ENCODE results near the gene SRD5A1. TPM values are rescaled to one million over a fixed set of nuclear protein-coding genes. Genes with fewer than 3 reads are reported as not detected.

Gene SRD5A1
- total RNA-seq, 4 donors from 2014 or later = 9.0 to 79.8 (median 17.0) TPM

DNA sequence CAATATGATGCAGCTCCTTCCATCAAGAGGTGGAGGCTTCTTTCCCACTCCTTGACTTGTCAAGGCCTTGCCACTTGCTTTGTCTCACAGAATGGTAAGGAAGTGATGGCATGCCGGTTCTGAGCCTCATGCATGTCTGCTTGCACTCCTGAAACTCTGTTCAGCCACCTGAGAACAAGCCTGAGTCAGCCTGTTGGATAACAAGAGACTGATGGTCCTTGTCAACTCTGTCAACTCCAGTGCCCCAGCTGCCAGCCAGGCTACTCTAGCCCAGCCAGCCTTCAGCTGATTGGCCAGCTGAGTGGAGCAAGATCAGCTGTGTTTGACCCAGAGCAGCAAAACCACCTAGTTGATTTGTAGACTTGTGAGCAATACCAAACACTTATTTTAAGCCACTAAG is 75.6 kb downstream of the SRD5A1 start:
- Histone ChIP-seq H3K4me1 (peaks cover 4 to 11% (median 8%) of the 10 kb centered on the region in 4 donors), H3K9me3 (no peaks in the 10 kb centered on the region), H3K36me3 (no peaks in the 10 kb centered on the region), H3K4me3 (no peak overlapping the region), H3K27me3 (no peaks in the 10 kb centered on the region), H3K27ac (no peak overlapping the region)
- no peak for DNase-seq
- in situ Hi-C loops (cut with MboI; ENCODE audit: low pct_ligation_motif_present in 1 of 4, low pct_unique_long_range_greater_than_20kb in 1 of 4, low sequenced_read_pairs in 3 of 4) (no loop called here), intact Hi-C loops (cut with DNase I; ENCODE audit: low total_unique reads) (no loop called here)
- WGBS, 2 donors (ENCODE audit: low coverage in 1 of 2) = 70% methylated on average over 1 of the region's 1 CpG; no CpG with 5 or more reads in 1 of the 2 donors
- TF ChIP-seq EP300 (IDR thresholded peaks at IDR 0.05; ENCODE audit: low read depth) (no peak), POLR2AphosphoS5 (IDR thresholded peaks at IDR 0.05) (no peak), POLR2A (IDR thresholded peaks at IDR 0.05) (no peak)
- TF ChIP-seq, protein P1, sequence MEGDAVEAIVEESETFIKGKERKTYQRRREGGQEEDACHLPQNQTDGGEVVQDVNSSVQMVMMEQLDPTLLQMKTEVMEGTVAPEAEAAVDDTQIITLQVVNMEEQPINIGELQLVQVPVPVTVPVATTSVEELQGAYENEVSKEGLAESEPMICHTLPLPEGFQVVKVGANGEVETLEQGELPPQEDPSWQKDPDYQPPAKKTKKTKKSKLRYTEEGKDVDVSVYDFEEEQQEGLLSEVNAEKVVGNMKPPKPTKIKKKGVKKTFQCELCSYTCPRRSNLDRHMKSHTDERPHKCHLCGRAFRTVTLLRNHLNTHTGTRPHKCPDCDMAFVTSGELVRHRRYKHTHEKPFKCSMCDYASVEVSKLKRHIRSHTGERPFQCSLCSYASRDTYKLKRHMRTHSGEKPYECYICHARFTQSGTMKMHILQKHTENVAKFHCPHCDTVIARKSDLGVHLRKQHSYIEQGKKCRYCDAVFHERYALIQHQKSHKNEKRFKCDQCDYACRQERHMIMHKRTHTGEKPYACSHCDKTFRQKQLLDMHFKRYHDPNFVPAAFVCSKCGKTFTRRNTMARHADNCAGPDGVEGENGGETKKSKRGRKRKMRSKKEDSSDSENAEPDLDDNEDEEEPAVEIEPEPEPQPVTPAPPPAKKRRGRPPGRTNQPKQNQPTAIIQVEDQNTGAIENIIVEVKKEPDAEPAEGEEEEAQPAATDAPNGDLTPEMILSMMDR (IDR thresholded peaks at IDR 0.05) = no peak

DNA sequence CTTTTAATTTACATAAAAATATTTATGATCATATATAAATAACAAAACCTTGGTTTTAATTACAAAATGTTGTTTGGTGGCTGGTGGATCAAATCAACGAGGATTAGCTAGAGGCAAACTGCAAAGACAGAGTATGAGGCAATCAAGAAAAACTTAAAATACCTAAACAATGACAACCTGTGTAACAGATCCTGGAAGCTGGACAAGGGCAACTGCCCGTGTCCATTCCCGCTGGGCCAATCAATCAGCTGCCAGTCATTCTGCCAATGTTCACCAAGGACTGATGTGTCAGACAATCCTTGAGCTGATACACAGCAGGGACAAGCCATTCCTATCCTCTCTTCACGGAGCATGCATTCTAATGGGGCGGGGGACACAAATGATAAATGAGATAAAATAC is 76.8 kb downstream of the SRD5A1 start:
- 89 to 90% methylated on average over 5 of the region's 5 CpGs for WGBS, 2 donors (ENCODE audit: low coverage in 1 of 2)
- no peak for DNase-seq
- no peak for TF ChIP-seq POLR2AphosphoS5 (IDR thresholded peaks at IDR 0.05)
- TF ChIP-seq POLR2A (IDR thresholded peaks at IDR 0.05) = no peak
- TF ChIP-seq, protein P1 (IDR thresholded peaks at IDR 0.05) = no peak
- TF ChIP-seq EP300 (IDR thresholded peaks at IDR 0.05; ENCODE audit: low read depth) = no peak
- Histone ChIP-seq H3K4me3 (no peak overlapping the region), H3K27ac (no peak overlapping the region), H3K36me3 (no peaks in the 10 kb centered on the region), H3K4me1 (peaks cover 5 to 11% (median 9%) of the 10 kb centered on the region in 4 donors), H3K9me3 (no peaks in the 10 kb centered on the region), H3K27me3 (no peaks in the 10 kb centered on the region)
- intact Hi-C loops (cut with DNase I; ENCODE audit: low total_unique reads) (loop anchor here (5.0 kb wide), 1 partner anchor 78 kb away; the partner anchor contains the start of genes NSUN2 and SRD5A1), in situ Hi-C loops (cut with MboI; ENCODE audit: low pct_ligation_motif_present in 1 of 4, low pct_unique_long_range_greater_than_20kb in 1 of 4, low sequenced_read_pairs in 3 of 4) (loop anchor here in 1 of 4 donors (10.0 kb wide), 1 partner anchor 75 kb away; the partner anchor contains the start of genes NSUN2 and SRD5A1)

DNA sequence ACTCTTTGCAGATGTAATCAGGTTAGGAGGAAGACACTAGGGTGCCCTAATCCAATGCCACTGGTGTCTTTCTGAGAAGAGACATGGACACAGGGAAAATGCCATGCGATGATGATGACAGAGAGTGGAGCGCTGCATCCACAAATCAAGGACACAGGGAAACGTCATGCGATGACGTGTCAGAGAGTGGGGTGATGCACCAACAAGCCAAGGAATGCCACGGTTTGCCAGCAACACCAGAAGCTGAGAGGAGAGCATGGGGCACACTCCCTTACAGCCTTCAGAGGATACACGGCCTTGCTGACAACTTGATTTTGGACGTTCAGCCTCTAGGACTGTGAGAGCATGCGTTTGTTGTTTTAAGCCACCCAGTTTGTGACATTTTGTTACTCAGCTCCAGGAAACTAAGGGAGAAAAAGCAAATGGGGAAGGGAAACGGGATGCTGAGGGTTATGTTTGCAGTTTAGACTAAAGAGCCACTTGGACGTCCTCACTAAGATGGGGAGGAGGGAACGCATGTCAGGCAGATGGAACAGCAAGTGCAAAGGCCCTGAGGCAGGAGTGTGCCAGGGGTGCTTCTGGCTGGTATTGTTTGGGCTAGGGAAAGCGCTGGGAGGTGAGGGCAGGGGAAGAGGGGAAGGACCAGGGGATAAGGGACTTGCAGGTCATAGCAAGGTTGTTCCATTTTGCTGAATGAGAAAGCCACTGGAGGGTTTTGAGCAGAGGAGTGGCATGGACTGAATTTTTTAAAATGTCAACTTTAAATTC is 77.5 kb downstream of the SRD5A1 start:
- in situ Hi-C loops (cut with MboI; ENCODE audit: low pct_ligation_motif_present in 1 of 4, low pct_unique_long_range_greater_than_20kb in 1 of 4, low sequenced_read_pairs in 3 of 4) (loop anchor here in 1 of 4 donors (10.0 kb wide), 1 partner anchor 76 kb away; the partner anchor contains the start of genes NSUN2 and SRD5A1), intact Hi-C loops (cut with DNase I; ENCODE audit: low total_unique reads) (loop anchor here (5.0 kb wide), 1 partner anchor 78 kb away; the partner anchor contains the start of genes NSUN2 and SRD5A1)
- Histone ChIP-seq H3K4me3 (no peak overlapping the region), H3K27me3 (no peaks in the 10 kb centered on the region), H3K36me3 (no peaks in the 10 kb centered on the region), H3K27ac (no peak overlapping the region), H3K4me1 (peaks cover 11 to 17% (median 15%) of the 10 kb centered on the region in 4 donors), H3K9me3 (no peaks in the 10 kb centered on the region)
- 84 to 85% methylated on average over 10 to 13 of the region's 13 CpGs for WGBS, 2 donors (ENCODE audit: low coverage in 1 of 2)
- TF ChIP-seq, protein P1 (IDR thresholded peaks at IDR 0.05) = no peak
- TF ChIP-seq EP300 (IDR thresholded peaks at IDR 0.05; ENCODE audit: low read depth) = no peak
- no peak for DNase-seq

DNA sequence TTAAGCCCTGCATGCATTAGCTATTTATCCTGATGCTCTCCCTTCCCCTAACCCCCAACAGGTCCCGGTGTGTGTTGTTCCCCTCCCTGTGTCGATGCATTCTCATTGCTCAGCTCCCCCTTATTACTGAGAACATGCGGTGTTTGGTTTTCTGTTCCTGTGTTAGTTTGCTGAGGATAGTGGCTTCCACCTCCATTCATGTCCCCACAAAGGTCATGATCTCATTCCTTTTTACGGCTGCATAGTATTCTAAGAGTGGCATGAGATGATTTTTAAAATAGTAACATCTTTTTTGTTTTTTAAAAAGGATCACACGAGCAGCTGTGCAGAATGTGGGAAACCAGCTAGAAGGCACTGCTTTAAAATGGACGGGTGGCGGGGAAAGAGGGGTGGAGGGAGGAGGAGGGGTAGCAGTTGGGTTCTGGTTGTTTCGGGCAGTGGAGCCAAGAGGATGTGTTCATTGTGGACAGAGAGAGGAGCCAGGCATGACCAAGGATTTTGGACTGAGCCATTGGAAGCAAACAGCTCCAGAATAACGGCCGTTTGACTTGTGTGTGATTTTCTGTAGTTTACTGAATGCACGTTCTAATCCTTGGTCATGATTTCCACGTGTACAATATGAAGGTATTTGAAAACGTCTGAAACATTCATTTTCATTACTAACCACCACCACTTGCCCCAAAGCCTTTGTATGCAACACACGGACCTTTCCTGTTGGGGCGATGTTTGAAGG is 78.3 kb downstream of the SRD5A1 start:
- H3K9me3 ChIP-seq = no peaks in the 10 kb centered on the region
- intact Hi-C loops (cut with DNase I; ENCODE audit: low total_unique reads) = loop anchor here (5.0 kb wide), 1 partner anchor 79 kb away; the partner anchor contains the start of genes NSUN2 and SRD5A1
- no peak for DNase-seq
- WGBS, 2 donors (ENCODE audit: low coverage in 1 of 2) = 44 to 55% methylated on average over 10 to 15 of the region's 15 CpGs
- no peaks in the 10 kb centered on the region for H3K27me3 ChIP-seq
- in situ Hi-C loops (cut with MboI; ENCODE audit: low pct_ligation_motif_present in 1 of 4, low pct_unique_long_range_greater_than_20kb in 1 of 4, low sequenced_read_pairs in 3 of 4) = loop anchor here in 1 of 4 donors (10.0 kb wide), 1 partner anchor 77 kb away; the partner anchor contains the start of genes NSUN2 and SRD5A1
- H3K27ac ChIP-seq = peak overlapping the region; percentile 96 to 99 (median 98)
- TF ChIP-seq POLR2A (IDR thresholded peaks at IDR 0.05) (no peak), EP300 (IDR thresholded peaks at IDR 0.05; ENCODE audit: low read depth) (no peak), POLR2AphosphoS5 (IDR thresholded peaks at IDR 0.05) (no peak)
- TF ChIP-seq, protein P1 (IDR thresholded peaks at IDR 0.05) = no peak
- H3K36me3 ChIP-seq = no peaks in the 10 kb centered on the region
- H3K4me1 ChIP-seq = peaks cover 18 to 26% (median 24%) of the 10 kb centered on the region in 4 donors
- peak overlapping the region in 3 of 4 donors; percentile 69 to 84 (median 78) for H3K4me3 ChIP-seq

All from transverse colon (tissue), 4 donors.